Smooth muscle cell of the brain vasculature (primary cell): ENCODE measurements around the gene CLK1.
"Not testable (repeated sequence)": the region's sequence is repeated elsewhere in the genome, so short reads cannot be mapped to it uniquely, and the experiment has no call there.

Experiments
- DNase-seq: peaks from one replicate; pipeline ENCODE4 v3.0.0-alpha.2; 2012; ENCODE audit warnings: low read depth, low spot score

Gene CLK1

DNA sequence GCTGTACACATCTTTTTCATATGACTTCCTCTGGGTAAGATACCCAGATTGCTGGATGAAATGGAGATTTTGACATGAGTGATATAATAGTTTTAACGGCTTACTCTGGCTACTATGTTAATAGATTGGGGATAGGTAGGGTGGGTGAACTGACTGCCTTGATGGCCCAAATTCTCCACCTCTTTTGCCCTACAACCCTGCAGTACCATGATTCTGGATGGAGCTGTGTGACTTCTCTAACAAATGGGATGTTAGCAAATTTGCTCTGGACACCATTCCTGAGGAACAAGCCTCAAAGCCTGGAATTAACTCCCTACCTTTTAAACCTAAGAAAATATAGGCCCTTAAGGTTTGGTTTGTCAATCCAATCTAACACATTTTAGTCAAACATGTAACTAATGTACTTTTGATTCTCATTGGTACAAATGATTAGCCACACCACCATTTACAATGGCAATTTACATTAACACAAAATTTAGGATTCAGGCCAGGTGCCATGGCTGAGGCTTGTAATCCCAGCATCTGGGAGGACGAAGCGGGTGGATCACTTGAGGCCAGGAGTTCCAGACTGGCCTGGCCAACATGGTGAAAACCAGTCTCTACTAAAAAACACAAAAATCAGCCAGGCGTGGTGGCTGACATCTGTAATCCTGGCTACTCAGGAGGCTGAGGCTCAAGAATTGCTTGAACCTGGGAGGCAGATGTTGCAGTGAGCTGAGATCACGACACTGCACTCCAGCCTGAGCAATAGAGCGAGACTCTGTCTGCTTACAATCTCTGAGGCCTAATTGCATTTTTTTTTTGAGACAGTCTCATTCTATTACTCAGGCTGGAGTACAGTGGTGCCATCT lies 12.8 kb downstream of the CLK1 start:
- no peak for DNase-seq

DNA sequence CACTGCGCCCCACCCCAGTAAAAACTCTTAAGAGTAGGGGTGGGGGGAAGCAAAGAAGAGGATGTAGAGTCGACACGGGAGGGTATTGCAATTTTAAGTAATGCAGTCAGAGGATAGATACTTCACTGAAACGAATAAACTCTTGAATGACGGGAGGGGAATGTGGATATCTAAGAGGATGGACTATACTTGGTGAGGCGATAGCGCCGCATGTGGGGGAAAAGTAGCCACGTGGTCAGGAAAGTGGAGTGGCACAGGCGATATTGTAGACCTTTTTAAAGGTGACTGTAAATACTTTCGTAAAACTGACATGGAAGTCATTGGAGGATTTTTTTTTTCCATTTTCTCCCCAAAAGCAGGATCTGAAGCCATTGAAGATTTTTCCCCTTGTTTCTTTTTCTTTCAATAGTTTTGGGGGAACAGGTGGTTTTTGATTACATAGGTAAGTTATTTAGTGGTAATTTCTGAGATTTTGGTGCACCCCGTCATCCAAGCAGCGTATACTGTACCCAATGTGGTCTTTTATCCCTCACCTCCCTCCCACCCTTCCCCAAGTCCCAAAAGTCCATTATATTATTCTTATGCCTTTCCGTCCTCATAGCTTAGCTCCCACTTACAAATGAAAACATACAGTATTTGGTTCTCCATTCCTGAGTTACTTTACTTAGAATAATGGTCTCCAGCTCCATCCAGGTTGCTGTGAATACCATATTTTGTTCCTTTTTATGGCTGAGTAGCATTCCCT lies 13.8 kb downstream of the CLK1 start:
- DNase-seq, result no peak

DNA sequence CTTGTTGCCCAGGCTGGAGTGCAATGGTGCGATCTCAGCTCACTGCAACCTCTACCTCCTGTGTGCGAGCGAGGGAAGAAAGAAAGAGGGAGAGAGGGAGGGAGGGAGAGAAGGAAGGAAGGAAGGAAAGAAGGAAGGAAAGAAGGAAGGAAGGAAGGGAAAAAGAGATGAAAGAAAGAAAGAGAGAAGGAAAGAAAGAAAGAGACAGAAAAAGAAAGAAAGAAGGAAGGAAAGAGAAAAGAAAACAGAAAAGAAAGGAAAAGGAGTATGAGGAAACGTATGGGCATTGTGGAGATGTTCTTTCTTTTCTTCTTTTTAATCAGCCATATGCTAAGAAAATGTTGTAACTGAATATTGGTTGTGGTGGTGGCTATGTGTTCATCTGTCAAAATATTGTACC lies 16.5 kb downstream of the CLK1 start:
- no peak for DNase-seq

DNA sequence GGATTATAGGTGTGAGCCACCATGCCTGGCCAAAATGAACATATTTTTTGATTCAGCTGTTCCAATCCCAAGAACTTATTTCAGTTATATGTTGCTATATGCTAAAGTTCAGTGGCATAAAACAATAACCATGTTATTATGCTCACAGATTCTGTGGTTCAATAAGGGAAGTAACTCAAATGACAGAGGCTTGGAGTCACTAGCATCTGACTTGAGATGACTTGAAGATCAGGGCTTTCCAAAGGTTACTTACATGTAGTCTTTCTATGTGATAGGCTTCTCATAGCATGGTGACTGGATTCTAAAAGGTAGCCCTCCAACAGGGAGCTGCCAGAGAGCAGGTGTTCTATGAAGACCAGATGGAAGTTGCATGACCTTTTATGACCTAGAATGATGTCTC lies 17.2 kb downstream of the CLK1 start:
- no peak for DNase-seq

DNA sequence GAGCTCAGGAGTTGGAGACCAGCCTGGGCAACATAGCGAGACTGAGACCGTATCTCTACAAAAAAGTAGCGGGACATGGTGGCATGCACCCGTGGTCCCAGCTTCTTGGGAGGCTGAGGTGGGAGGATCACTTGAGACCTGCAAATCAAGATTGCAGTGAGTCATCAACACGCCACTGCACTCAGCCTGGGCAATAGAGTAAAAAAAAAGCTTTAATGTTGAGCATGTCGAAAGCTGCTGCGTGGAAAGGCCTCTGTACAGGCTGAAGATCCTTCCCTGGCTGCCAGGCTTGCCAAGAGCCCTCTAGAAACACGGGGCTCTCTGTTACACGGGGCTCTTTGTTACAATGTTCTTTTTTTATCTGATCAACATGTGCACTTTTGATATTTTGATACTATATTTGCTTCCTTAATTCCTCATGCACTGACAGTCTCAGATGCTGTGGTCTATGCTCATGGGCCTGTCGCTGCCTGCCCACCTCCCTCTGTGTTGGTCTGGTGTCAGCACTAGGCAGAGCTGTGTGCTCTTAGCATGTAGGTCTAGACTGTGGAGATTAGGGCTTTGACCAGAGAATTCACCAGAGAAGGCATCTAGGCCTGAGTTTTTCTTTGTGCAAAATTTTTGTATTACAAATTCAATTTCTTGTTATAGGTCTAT lies 18.7 kb downstream of the CLK1 start:
- no peak for DNase-seq

DNA sequence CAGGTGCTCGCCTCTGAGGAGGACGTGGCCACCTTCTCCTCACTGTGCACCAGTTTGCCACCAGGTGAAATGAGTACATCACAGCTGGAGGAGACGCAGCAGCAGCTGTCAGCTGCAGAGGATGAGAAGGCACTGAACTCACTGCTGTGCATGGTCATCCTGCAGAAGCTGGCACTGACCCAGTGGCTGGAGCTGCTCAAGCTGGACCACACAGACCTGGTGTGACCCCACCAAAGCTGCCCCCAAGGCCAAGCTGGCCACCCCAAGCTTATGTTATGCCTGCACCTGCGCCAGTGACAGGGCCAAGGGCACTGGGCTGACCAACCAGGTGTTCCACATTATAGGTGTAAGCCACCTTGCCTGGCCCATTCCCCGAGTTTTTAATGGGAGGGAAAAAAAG lies 19.3 kb downstream of the CLK1 start:
- no peak for DNase-seq

DNA sequence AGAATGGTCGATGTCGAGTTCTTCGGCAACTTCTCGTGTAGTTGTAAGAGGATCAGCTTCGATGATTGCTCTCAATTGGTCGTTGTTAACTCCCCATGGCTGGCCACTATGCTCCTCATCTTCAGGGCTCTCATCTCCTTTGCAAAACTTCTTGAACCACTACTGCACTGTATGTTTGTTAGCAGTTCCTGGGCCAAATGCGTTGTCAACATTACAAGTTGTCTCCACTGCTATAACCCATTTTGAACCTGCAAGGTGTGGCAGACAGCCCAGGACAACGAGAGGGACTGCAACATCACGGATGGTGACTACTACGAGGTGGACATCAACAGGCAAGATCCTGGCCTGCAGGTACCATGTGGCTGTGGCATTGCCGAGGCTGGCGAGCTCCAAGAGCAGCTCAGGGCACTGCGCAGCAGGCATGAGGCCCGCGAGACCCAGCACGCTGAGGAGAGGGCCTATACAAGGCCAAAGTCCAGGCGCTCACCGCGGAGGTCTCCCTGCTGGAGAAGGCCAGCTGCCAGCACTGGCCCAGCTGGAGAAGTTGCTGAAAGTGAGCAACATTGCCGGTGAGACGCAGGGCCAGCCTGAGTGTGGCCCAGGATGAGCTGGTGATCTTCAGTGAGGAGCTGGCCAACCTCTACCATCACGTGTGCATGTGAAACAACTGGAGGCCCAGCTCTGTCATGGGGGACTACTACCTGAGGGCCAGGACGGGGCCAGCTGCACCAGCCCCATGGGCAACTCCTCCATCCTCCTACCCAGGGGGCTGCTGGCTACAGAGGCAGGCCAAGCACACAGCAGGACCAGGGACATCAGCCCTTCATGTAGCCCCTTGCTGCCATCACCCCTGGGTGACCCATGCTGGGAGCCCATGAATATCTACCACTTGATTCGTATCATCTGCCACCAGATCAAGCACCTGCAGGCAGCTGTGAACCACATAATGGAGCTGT lies 20.2 kb downstream of the CLK1 start:
- DNase-seq, result no peak

DNA sequence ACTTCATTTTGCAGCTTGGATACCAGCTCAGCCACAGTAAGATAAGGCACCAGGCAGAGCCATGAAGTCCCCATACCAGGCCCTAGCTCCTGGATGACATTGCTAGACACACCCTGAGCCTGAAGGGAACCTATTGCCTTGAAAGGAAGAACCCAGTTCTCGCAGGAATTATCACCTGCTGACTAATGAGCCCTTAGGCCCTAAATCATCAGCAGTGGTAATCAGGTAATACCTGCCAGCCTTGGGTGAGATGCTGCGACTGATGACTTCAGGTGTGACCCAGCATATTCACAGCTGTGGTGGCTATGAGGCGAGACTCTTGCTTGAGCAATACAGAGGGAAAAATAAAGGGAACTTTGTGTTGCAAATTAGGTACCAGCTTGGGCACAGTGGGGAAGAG lies 24.9 kb downstream of the CLK1 start:
- no peak for DNase-seq

DNA sequence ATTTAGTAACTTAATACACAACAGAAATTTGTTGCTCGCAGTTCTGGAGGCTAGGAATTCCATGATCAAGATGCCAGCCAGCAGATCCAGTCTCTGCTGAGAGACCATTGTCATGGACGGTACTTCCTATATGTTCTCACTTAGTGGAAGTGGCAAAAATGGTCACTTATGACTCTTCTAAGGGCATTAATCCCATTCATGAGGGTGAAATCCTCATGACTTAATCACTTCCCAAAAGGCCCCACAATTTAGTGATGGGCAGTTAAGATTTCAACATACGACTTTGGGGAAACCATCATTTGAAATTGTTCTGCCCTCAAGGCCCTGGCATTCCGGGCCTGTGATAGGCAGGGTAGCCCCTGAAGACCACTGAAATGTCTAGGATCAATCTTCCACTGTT lies 29.8 kb downstream of the CLK1 start:
- no peak for DNase-seq

DNA sequence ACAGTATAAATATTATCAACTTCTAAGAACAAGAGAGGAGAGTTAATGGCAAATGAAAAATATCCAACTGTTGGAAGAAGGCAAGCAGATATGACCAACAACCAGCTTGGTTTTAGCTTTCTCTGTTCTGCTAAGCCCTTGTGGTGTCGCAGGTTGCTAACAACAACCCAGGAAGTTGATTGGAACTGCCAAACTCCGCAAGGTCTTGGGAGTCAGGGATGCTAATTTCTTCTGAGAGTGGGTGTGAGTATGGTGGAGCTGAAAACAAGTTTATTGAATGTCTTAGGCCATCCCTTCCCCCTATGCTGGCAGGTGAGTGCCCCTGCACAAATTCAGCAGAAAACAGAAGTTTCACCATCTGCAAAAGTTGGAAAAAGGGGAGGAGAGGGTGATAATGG lies 35.2 kb downstream of the CLK1 start:
- DNase-seq, result no peak

DNA sequence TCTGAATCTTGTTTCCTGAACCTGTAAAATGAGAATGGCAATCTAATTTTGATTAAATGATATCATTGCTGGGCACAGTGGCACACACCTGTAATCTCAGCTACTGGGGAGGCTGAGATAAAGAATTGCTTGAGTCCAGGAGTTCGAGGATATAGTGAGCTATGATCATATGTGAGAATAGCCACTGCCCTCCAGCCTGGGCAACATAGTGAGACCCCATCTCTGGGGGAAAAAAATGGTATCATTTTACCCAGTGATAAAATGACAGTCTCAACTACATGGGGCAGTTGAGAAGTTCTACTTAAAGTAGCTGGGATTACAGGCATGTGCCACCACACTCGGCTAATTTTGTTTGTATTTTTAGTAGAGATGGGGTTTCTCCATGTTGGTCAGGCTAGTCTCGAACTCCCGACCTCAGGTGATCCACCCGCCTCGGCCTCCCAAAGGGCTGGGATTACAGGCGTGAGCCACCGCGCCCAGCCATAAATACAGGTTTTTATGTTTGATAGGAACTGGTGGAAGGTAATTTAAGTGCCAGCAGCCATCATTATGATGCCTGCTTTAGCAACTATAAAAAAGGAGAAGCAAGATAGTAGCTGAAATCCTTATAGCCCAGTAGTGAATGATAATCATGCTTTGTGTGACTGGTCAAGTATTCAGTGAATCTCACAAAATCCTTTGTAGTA lies 35.7 kb downstream of the CLK1 start:
- no peak for DNase-seq

DNA sequence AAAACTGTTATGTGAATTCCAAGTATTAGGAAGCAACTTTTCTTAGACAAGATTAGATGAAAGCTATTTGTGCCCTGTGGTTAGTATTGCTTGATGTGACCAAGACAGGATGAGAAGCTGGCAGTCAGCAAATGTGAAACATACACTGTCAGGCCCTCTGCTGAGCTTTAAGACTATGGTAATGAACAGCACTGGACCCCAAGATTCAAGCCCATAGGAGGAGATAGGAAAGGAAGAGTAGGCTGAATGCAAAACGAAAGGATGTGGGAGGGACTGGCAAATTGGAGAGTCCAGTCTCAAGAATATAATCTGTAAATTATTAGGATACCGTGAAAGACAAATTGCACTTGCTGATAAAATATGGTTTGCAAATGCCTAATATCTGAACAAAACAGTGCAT lies 36.4 kb downstream of the CLK1 start:
- no peak for DNase-seq

DNA sequence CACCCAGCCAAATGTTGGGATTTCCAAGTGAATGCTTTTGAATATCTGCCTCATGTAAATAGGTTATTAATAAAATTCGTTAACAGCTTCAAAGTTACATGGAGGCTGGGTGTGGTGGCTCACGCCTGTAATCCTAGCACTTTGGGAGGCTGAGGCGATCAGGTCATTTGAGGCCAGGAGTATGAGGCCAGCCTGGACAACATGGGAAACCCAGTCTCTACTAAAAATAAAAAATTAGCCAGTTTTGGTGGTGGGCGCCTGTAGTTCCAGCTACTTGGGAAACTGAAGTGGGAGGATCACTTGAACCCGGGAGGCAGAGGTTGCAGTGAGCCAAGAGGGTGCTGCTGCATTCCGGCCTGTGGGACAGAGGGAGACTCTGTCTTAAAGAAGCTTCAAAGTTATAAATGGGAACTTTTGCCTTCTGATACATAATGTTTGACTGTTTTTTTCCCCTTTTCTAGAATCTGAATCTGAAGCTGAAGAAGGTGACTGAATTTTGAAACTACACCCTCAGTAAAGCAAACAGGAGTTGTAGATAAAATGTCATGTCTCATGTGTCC lies 42.7 kb downstream of the CLK1 start:
- no peak for DNase-seq

DNA sequence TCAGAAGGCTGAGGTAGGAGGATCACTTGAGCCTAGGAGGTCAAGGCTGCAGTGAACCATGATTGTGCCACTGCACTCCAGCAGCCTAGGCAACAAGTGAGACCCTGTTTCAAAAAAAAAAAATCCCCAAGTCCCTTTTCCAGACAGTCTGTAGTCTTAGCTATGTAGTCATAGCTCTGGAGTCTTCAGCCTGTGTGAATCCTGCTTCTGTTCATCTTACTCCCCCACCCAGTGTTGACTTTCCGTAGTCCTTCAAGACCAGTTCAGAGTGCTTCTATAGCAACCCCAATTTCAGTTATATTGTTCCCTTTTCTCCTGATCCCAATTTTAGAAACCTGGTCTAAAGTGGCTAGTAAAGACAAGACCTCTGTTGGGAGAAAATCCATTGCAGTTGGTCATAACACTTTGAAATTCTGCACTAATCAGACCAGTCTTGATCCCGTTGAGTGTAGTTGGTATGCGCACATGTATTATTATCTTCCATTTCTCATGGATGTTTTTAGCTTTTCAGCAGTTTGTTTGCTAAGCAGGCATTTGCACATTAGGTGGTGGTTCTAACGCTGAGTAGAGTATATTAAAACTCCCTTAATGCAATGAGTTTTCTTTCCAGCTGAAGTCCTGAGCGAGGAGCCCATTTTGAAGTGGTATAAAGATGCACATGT lies 43.8 kb downstream of the CLK1 start:
- no peak for DNase-seq

DNA sequence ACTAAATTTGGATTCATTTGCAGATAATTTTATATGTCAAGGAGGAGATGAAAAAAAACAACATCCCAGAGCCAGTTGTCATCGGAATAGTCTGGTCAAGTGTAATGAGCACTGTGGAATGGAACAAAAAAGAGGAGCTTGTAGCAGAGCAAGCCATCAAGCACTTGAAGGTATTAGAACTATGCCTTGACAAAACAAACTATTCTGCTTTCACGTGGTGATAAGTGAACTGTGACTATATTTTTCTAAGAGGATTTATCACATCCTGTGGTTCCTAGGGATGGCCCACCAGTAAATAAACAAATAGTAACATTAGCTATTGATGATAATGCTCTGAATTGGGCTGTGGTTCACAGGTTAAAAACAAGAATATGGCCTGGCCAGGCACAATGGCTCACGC lies 45.7 kb downstream of the CLK1 start:
- not testable (repeated sequence) for DNase-seq

DNA sequence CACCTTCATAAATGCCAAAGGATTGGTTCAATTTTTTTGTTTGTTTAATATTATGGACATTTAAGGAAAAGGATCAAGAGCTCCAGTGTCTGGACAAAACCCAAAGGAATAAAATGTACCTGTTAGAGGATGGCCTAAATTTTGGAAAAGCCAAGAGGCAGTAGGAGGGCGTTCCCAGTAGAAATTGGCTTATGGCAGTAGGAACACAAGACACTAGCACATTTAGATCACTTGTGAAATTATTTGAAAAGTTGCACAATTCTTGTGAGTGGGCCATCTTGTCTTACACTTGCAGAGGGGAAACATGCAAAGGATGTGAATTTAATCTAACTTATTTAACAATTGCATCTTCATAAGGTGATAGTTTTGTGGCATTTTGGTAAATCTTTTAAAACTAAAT lies 49.5 kb downstream of the CLK1 start:
- DNase-seq, result no peak

DNA sequence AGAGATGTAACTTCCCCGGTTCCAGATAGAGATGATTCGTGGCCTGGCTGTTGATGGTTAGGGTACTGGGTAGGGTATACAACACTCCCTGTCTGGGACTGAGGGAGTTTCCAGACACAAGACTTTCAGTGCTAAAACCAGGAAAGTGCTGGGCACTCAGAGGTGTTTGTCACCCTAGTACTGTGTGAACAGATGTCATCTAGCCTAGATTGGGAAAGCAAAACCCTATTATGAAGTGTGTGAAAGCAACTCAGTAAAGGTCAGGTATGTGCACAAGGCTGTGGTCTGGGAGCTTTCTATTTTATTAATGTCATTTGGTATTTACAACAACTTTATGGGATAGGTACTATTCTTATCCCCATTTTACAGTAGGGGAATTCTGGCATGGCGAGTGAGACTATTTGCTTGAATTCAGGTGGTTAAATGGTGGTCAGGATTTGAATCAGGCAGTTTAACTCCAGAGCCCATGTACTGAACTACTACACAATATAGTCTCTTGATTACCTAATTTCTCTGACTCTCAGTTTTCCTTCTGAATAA lies 50.1 kb downstream of the CLK1 start:
- no peak for DNase-seq

DNA sequence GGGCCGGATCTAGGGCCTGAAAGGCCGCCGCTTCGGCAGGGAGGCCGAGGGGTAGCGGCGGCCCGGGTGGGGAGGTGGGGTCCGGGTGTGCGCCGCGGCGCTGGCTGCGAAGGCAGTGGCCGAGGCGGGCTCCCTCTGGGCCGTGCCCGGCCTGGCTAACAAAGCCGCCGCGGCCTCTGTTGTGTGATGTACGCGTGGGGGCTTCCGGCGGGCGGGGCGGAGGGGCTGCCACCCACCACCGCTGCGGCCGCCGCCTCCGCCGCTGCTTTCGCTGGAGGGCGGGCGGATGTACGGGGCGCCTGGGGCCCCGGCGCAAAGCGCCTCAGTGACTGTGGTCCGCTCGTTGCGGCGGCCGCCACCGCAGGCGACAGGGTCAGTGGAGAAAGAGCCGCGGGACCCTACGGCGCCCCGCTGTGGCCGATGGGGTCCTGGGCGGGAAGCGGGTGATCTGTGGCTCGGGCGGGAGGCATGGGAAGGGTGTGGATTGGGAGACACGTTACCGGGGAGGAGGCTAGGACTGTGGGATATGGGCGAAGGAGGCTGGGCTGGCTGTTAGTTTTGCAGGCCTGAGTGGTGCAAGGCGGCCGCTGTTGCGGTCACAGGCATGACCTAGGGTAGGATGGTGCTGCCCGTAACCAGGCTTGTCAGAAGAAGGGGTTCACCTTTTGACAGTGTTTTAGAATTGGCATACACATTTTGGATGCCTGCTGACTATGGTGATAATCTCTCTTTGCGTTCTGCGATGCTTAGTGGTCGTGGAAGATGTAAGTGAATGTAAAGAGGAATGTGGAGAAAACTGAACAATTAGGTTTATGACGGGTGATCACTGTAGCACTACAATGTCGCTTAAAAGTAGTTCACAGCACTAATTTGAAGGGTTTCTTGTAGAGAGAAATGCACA lies 52.1 kb downstream of the CLK1 start:
- no peak for DNase-seq
